Bronchial epithelial cell (primary cell): ENCODE data around the gene GALR3. TPM values are rescaled to one million over a fixed set of nuclear protein-coding genes. Genes with fewer than 3 reads are reported as not detected.

Experiments
- DNase-seq: peaks from one replicate; pipeline ENCODE4 v3.0.0-alpha.2; 2010; ENCODE audit warnings: low read depth
- FAIRE-seq: peaks from 2 replicates; lab custom pipeline; 2011; peaks lifted over from hg19 to GRCh38; lab: Jason Lieb, UNC
- H3K27me3 ChIP-seq: 2 replicates; pipeline ENCODE4 v1.5.1; 2011; ENCODE audit warnings: low read length; ENCODE audit not compliant: control insufficient read depth, insufficient read depth
- H3K36me3 ChIP-seq: 2 replicates; pipeline ENCODE4 v1.5.1; 2011; ENCODE audit warnings: low read length; ENCODE audit not compliant: control insufficient read depth, insufficient read depth
- H3K4me3 ChIP-seq: 2 replicates; pipeline ENCODE4 v1.5.1; 2011; ENCODE audit warnings: mild to moderate bottlenecking, low read depth, low read length, control low read depth
- total RNA-seq: library from RNA; depleted of rRNA; stranded (reverse); fragments of >200 nt; gene quantifications from 2 replicates; pipeline ENCODE4 v1.2.1, GENCODE V29; 2014
- TF ChIP-seq, protein P1 (sequence below): IDR thresholded peaks from 2 replicates; pipeline ENCODE4 v1.5.1; 2011; ENCODE audit warnings: mild to moderate bottlenecking, moderate library complexity, low read length, control low read depth, inconsistent platforms; ENCODE audit not compliant: insufficient read depth, severe bottlenecking

GALR3 gene
- total RNA-seq, 1 donor from 2014 or later, result not detected

DNA sequence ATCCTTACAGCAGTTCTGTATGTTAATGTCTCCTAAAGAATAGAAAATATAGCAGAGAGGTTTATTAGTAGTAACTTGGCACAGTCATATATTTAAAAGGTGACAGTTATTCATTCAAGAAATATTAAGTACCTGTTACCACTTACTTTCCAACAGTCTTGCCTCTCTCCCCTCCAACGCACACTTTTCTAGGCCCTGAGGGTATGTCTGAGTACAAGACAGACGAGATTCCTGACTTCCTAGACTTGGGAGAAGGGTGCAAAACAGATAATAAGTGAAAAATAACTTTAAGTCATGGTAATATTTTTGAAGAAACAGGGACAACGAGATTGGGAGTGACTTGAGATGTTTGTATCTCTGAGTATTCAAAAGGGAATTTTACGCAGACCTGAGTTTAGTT is 27.6 kb downstream of the GALR3 start:
- Histone ChIP-seq H3K36me3 (peaks cover 21% of the 10 kb centered on the region), H3K4me3 (no peak overlapping the region)
- FAIRE-seq, result no peak

DNA sequence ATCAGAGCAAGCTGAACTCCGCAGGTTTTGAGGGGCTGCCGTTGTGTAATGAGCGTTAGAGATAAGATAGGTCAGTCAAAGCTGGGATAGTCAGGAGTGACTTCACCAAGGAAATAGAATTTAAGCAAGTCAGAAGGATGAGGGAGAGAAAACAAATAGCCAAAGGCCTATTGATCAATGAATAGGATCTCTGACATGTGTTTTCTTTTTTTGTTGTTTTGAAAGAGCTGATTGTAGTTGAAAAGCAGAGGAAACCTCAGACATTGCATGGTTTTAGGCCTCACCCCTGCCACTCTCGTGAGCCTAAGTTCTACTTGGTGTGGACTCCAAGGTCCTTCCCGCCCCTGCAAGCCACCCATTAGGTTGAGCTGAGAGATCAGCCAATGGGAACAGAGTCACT is 29.2 kb downstream of the GALR3 start:
- no peak for FAIRE-seq
- H3K36me3 ChIP-seq, result peaks cover 21% of the 10 kb centered on the region

More for the DNA sequence above, 27.6 kb downstream of the GALR3 start:
- TF ChIP-seq, protein P1, sequence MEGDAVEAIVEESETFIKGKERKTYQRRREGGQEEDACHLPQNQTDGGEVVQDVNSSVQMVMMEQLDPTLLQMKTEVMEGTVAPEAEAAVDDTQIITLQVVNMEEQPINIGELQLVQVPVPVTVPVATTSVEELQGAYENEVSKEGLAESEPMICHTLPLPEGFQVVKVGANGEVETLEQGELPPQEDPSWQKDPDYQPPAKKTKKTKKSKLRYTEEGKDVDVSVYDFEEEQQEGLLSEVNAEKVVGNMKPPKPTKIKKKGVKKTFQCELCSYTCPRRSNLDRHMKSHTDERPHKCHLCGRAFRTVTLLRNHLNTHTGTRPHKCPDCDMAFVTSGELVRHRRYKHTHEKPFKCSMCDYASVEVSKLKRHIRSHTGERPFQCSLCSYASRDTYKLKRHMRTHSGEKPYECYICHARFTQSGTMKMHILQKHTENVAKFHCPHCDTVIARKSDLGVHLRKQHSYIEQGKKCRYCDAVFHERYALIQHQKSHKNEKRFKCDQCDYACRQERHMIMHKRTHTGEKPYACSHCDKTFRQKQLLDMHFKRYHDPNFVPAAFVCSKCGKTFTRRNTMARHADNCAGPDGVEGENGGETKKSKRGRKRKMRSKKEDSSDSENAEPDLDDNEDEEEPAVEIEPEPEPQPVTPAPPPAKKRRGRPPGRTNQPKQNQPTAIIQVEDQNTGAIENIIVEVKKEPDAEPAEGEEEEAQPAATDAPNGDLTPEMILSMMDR, result no peak
- DNase-seq, result no peak
- H3K27me3 ChIP-seq, result no peaks in the 10 kb centered on the region

DNA sequence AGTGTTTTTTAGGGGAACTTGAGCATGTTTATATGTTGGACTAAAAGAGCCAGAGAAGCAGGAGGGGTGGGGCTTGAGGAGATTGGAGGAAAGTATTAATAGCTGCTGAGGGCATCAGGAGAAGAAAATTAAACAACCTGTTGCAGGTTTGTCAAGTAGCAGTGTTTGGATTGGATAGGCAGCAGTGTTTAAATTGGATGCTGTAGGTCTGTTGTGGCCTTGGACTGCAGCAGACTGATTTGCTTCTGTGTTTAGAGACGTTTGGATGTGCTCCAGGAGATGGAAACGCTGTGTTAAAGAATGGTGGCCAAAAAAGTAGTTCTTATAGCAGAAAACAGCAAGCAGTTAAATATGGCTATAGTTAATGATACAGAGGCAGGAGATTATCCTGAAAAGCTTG is 31.8 kb downstream of the GALR3 start:
- Histone ChIP-seq H3K36me3 (peaks cover 22% of the 10 kb centered on the region), H3K27me3 (no peaks in the 10 kb centered on the region), H3K4me3 (no peak overlapping the region)
- no peak for DNase-seq
- TF ChIP-seq, protein P1, result no peak
- no peak for FAIRE-seq

More for the DNA sequence above, 29.2 kb downstream of the GALR3 start:
- no peaks in the 10 kb centered on the region for H3K27me3 ChIP-seq
- TF ChIP-seq, protein P1, result no peak
- DNase-seq, result no peak
- no peak overlapping the region for H3K4me3 ChIP-seq

DNA sequence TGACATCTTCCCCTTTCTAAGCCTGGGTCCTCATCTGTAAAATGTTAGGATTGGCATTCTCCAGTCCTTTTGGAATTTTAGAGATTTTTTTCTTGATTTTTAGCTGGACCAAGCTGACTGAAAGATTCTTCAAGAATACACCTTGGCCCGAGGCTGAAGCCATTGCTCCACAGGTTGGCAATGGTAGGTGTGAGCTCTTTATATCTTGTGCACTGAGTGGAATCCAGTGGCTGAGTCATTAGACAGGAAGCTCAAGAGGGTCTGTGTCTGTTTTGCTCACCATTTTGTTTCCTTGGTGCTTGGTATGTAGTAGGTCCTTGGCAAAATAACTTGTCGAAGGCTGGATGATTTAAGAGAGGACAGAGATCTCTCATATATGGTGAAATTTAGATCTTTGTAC is 32.3 kb downstream of the GALR3 start:
- DNase-seq, result peak; percentile 25
- Histone ChIP-seq H3K36me3 (peaks cover 22% of the 10 kb centered on the region), H3K27me3 (no peaks in the 10 kb centered on the region), H3K4me3 (no peak overlapping the region)
- FAIRE-seq, result no peak
- TF ChIP-seq, protein P1, result no peak

DNA sequence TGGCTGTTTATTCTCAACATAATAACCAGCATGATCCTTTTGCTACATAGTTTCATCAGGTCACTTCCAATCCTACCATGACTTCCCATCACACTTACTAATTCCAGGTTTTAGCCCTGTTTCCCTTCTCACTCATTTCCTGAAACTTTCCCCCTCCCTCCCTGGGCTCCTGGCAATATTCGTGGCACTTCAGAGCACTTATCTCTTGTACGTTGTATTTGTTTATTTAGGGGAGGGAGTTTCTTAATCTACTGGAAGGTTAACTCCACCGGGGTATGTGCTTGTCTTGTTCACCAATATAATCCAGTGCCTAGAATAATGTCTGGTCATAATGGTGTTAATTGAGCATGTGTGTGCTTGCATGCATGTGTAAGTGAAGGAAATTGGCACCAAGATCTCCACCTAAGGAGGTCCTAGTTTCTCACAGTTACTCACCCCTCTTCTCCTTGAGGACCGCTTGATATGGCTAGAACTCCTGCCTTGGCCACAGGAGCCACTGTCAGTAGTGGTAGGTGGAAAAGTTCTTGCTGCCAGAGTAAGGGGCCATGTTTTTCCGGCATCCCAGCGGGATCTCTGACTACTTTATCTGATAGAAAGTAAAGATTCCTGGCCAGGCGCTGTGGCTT is 37.7 kb downstream of the GALR3 start:
- no peak overlapping the region for H3K4me3 ChIP-seq
- peak; percentile 54 for DNase-seq
- peaks cover 10% of the 10 kb centered on the region for H3K36me3 ChIP-seq
- FAIRE-seq, result no peak
- no peaks in the 10 kb centered on the region for H3K27me3 ChIP-seq
- TF ChIP-seq, protein P1, result no peak
